Trophoblast cell (in vitro differentiated cells and primary cell): ENCODE data around the gene GAL3ST2.

ENCODE experiments used
- DNase-seq, 2 donors: peaks; one replicate each; pipeline ENCODE4 v3.0.0-alpha.2; 2016
- H2AFZ ChIP-seq: 2 replicates; pipeline ENCODE4 v1.6.1; 2013; ENCODE audit warnings: low read length, moderate library complexity, mild to moderate bottlenecking; ENCODE audit not compliant: insufficient read depth, poor library complexity
- H2AK5ac ChIP-seq: 2 replicates; pipeline ENCODE4 v1.6.1; 2013; ENCODE audit warnings: mild to moderate bottlenecking, low read length
- H2BK120ac ChIP-seq: 2 replicates; pipeline ENCODE4 v1.6.1; 2013; ENCODE audit warnings: low read length, mild to moderate bottlenecking, moderate library complexity; ENCODE audit not compliant: insufficient read depth, poor library complexity
- H2BK12ac ChIP-seq: 2 replicates; pipeline ENCODE4 v1.6.1; 2013; ENCODE audit warnings: mild to moderate bottlenecking, low read length, moderate library complexity
- H2BK5ac ChIP-seq: 2 replicates; pipeline ENCODE4 v1.6.1; 2013; ENCODE audit warnings: low read length, low read depth, moderate library complexity, mild to moderate bottlenecking; ENCODE audit not compliant: poor library complexity
- H3K14ac ChIP-seq: 2 replicates; pipeline ENCODE4 v1.6.1; 2013; ENCODE audit warnings: mild to moderate bottlenecking, low read length
- H3K18ac ChIP-seq: 2 replicates; pipeline ENCODE4 v1.6.1; 2013; ENCODE audit warnings: mild to moderate bottlenecking, low read length
- H3K23ac ChIP-seq: 2 replicates; pipeline ENCODE4 v1.6.1; 2013; ENCODE audit warnings: low read length
- H3K27ac ChIP-seq: 2 replicates; pipeline ENCODE4 v1.5.1; 2013; ENCODE audit warnings: low read depth, mild to moderate bottlenecking, inconsistent platforms, low read length, moderate library complexity
- H3K27me3 ChIP-seq: 2 replicates; pipeline ENCODE4 v1.6.1; 2013; ENCODE audit warnings: inconsistent platforms, mild to moderate bottlenecking, low read length, moderate library complexity; ENCODE audit not compliant: insufficient read depth
- H3K36me3 ChIP-seq, 2 experiments: 1 replicate in 1 of 2; 2 replicates in 1 of 2; pipeline ENCODE4 v1.6.1; 2013; ENCODE audit warnings: low read length in 2 of 2, mild to moderate bottlenecking in 2 of 2, moderate library complexity in 1 of 2; ENCODE audit not compliant: insufficient read depth in 2 of 2, control insufficient read depth in 1 of 2
- H3K4ac ChIP-seq: 2 replicates; pipeline ENCODE4 v1.6.1; 2013; ENCODE audit warnings: low read depth, mild to moderate bottlenecking, low read length, moderate library complexity
- H3K4me1 ChIP-seq, 2 experiments: 1 replicate in 1 of 2; 2 replicates in 1 of 2; pipeline ENCODE4 v1.6.1; 2013; ENCODE audit warnings: low read length in 2 of 2, mild to moderate bottlenecking in 2 of 2, moderate library complexity in 1 of 2; ENCODE audit not compliant: insufficient read depth in 2 of 2, control insufficient read depth in 1 of 2
- H3K4me2 ChIP-seq: 2 replicates; pipeline ENCODE4 v1.6.1; 2013; ENCODE audit warnings: inconsistent platforms, mild to moderate bottlenecking, low read length, moderate library complexity
- H3K4me3 ChIP-seq: 2 replicates; pipeline ENCODE4 v1.5.1; 2013; ENCODE audit warnings: mild to moderate bottlenecking, low read depth, low read length, inconsistent platforms
- H3K79me1 ChIP-seq: one replicate; pipeline ENCODE4 v1.6.1; 2013; ENCODE audit warnings: low read length
- H3K79me2 ChIP-seq: 2 replicates; pipeline ENCODE4 v1.6.1; 2013; ENCODE audit warnings: low read length, mild to moderate bottlenecking; ENCODE audit not compliant: control insufficient read depth, insufficient read depth, poor library complexity
- H3K9ac ChIP-seq: 2 replicates; pipeline ENCODE4 v1.6.1; 2013; ENCODE audit warnings: mild to moderate bottlenecking, low read length
- H3K9me3 ChIP-seq: 2 replicates; pipeline ENCODE4 v1.6.1; 2013; ENCODE audit warnings: low read depth, mild to moderate bottlenecking, control low read depth, inconsistent platforms, low read length; ENCODE audit not compliant: insufficient read depth
- H4K12ac ChIP-seq: 2 replicates; pipeline ENCODE4 v1.6.1; 2013; ENCODE audit warnings: low read depth, mild to moderate bottlenecking, low read length, moderate library complexity
- H4K8ac ChIP-seq: 2 replicates; pipeline ENCODE4 v1.6.1; 2013; ENCODE audit warnings: low read depth, mild to moderate bottlenecking, low read length, moderate library complexity
- H4K91ac ChIP-seq: one replicate; pipeline ENCODE4 v1.6.1; 2013; ENCODE audit warnings: low read depth, mild to moderate bottlenecking, low read length, moderate library complexity
- WGBS: extraction: QIAGEN DNeasy Blood & Tissue Kit; methylation state at CpG from one replicate; pipeline ENCODE4 v1.1.7; 2013; ENCODE audit warnings: missing lambda C conversion rate; ENCODE audit not compliant: insufficient read length, insufficient coverage; ENCODE audit errors: extremely low coverage; 5-methylcytosine and 5-hydroxymethylcytosine counted together

The GAL3ST2 gene

GRCh38 chr2:241841181-241842066, 64.8 kb downstream of the GAL3ST2 start:
- no peak for DNase-seq
- H3K4me2 ChIP-seq: no peak overlapping the region
- no peak overlapping the region for H3K14ac ChIP-seq
- H3K4ac ChIP-seq: no peak overlapping the region
- no peaks in the 10 kb centered on the region for H3K9me3 ChIP-seq
- H3K36me3 ChIP-seq: no peaks in the 10 kb centered on the region
- peaks cover 4 to 5% of the 10 kb centered on the region in 2 experiments for H3K4me1 ChIP-seq
- no peaks in the 10 kb centered on the region for H3K79me1 ChIP-seq
- WGBS: no CpG with 5 or more reads among the region's 28 CpGs
- H4K12ac ChIP-seq: no peak overlapping the region
- H2AK5ac ChIP-seq: no peak overlapping the region
- no peak overlapping the region for H3K4me3 ChIP-seq
- H3K27ac ChIP-seq: no peak overlapping the region
- no peak overlapping the region for H3K23ac ChIP-seq
- H2BK120ac ChIP-seq: no peak overlapping the region
- no peak overlapping the region for H4K91ac ChIP-seq
- no peak overlapping the region for H2BK12ac ChIP-seq
- H3K79me2 ChIP-seq: no peaks in the 10 kb centered on the region
- no peak overlapping the region for H3K9ac ChIP-seq
- H3K18ac ChIP-seq: no peak overlapping the region
- H2BK5ac ChIP-seq: no peak overlapping the region
- H4K8ac ChIP-seq: no peak overlapping the region
- no peak overlapping the region for H2AFZ ChIP-seq
- H3K27me3 ChIP-seq: peaks cover 9% of the 10 kb centered on the region

GRCh38 chr2:241842067-241842415, 65.4 kb downstream of the GAL3ST2 start:
- H3K79me1 ChIP-seq: no peaks in the 10 kb centered on the region
- H4K8ac ChIP-seq: no peak overlapping the region
- H2BK12ac ChIP-seq: no peak overlapping the region
- DNase-seq: peak in 1 of 2 donors; percentile 31
- no peak overlapping the region for H3K4me3 ChIP-seq
- no CpG with 5 or more reads among the region's 11 CpGs for WGBS
- H2BK120ac ChIP-seq: no peak overlapping the region
- H2BK5ac ChIP-seq: no peak overlapping the region
- no peak overlapping the region for H3K27ac ChIP-seq
- H2AFZ ChIP-seq: no peak overlapping the region
- H4K91ac ChIP-seq: no peak overlapping the region
- no peaks in the 10 kb centered on the region for H3K9me3 ChIP-seq
- H3K9ac ChIP-seq: no peak overlapping the region
- H3K23ac ChIP-seq: no peak overlapping the region
- no peaks in the 10 kb centered on the region for H3K36me3 ChIP-seq
- no peaks in the 10 kb centered on the region for H3K79me2 ChIP-seq
- H3K27me3 ChIP-seq: peaks cover 10% of the 10 kb centered on the region
- no peak overlapping the region for H3K18ac ChIP-seq
- H3K4me2 ChIP-seq: no peak overlapping the region
- no peak overlapping the region for H3K14ac ChIP-seq
- H3K4ac ChIP-seq: no peak overlapping the region
- H2AK5ac ChIP-seq: no peak overlapping the region
- no peak overlapping the region for H4K12ac ChIP-seq
- H3K4me1 ChIP-seq: peaks cover 4 to 5% of the 10 kb centered on the region in 2 experiments

- Histone ChIP-seq H3K9ac (no peak overlapping the region), H3K4me3 (no peak overlapping the region), H4K8ac (no peak overlapping the region), H4K91ac (no peak overlapping the region), H3K79me1 (no peaks in the 10 kb centered on the region), H4K12ac (no peak overlapping the region), H2AK5ac (no peak overlapping the region), H2BK120ac (no peak overlapping the region), H3K36me3 (no peaks in the 10 kb centered on the region), H3K27ac (no peak overlapping the region), H3K23ac (no peak overlapping the region), H3K14ac (no peak overlapping the region), H3K79me2 (no peaks in the 10 kb centered on the region), H3K18ac (no peak overlapping the region), H3K4me1 (peaks cover 4 to 5% of the 10 kb centered on the region in 2 experiments), H3K4me2 (no peak overlapping the region), H2BK12ac (no peak overlapping the region), H3K9me3 (no peaks in the 10 kb centered on the region), H3K4ac (no peak overlapping the region), H3K27me3 (peaks cover 10% of the 10 kb centered on the region), H2AFZ (no peak overlapping the region), H2BK5ac (no peak overlapping the region)
- WGBS: no CpG with 5 or more reads among the region's 29 CpGs
- DNase-seq: peak; percentile 5 to 42
Observed at GRCh38 chr2:241842620-241843211, 66.1 kb downstream of the GAL3ST2 start.

GRCh38 chr2:241843321-241844065, 66.9 kb downstream of the GAL3ST2 start:
- Histone ChIP-seq H2BK12ac (no peak overlapping the region), H4K91ac (no peak overlapping the region), H3K36me3 (no peaks in the 10 kb centered on the region), H3K9ac (no peak overlapping the region), H3K79me2 (no peaks in the 10 kb centered on the region), H3K14ac (no peak overlapping the region), H3K4me3 (no peak overlapping the region), H3K4ac (no peak overlapping the region), H3K79me1 (no peaks in the 10 kb centered on the region), H3K4me2 (no peak overlapping the region), H3K9me3 (no peaks in the 10 kb centered on the region), H3K23ac (no peak overlapping the region), H4K12ac (no peak overlapping the region), H3K27me3 (peaks cover 10% of the 10 kb centered on the region), H3K27ac (no peak overlapping the region), H2BK120ac (no peak overlapping the region), H4K8ac (no peak overlapping the region), H3K4me1 (peaks cover 4 to 5% of the 10 kb centered on the region in 2 experiments), H2BK5ac (no peak overlapping the region), H3K18ac (no peak overlapping the region), H2AFZ (no peak overlapping the region), H2AK5ac (no peak overlapping the region)
- no CpG with 5 or more reads among the region's 52 CpGs for WGBS
- no peak for DNase-seq
